Colonic mucosa (tissue), 4 donors: ENCODE results near the gene BRI3. TPM values are rescaled to one million over a fixed set of nuclear protein-coding genes. Genes with fewer than 3 reads are reported as not detected.

Source experiments
- DNase-seq: peaks from one replicate; pipeline ENCODE4 v3.0.0-alpha.2; 2020
- H3K27ac ChIP-seq: fragments of 200-600 bp; one replicate; pipeline ENCODE4 v1.8.0; 2021
- H3K27me3 ChIP-seq: fragments of 200-600 bp; one replicate; pipeline ENCODE4 v1.8.0; 2021
- H3K36me3 ChIP-seq: fragments of 200-600 bp; one replicate; pipeline ENCODE4 v1.8.0; 2021
- H3K4me1 ChIP-seq: fragments of 200-600 bp; one replicate; pipeline ENCODE4 v1.8.0; 2021; ENCODE audit warnings: mild to moderate bottlenecking
- H3K4me3 ChIP-seq: fragments of 200-600 bp; one replicate; pipeline ENCODE4 v1.8.0; 2021
- H3K9ac ChIP-seq, 2 donors: one replicate each; pipeline ENCODE4 v1.7.0; 2013; ENCODE audit warnings: control low read depth in 2 of 2, low read depth in 2 of 2, low read length in 2 of 2
- H3K9me3 ChIP-seq: fragments of 200-600 bp; one replicate; pipeline ENCODE4 v1.8.0; 2021
- intact Hi-C: fragments of 100-400 bp; cut with DNase I; formaldehyde crosslinking; loops from one replicate; pipeline ENCODE4 v1.14.1; 2022
- total RNA-seq, 2 donors: library from RNA; stranded (reverse); fragmentation: NEBNext Ultra II Directional in 1 of 2; extraction: Animal tissue kit (Norgen Biotek cat#: 25700) in 1 of 2; gene quantifications; one replicate each; pipeline ENCODE4 v1.2.1, GENCODE V29; 2021
- TF ChIP-seq, protein P1 (sequence below): fragments of 200-600 bp; IDR thresholded peaks from one replicate; pipeline ENCODE4 v1.8.0; 2022; ENCODE audit warnings: antibody characterized with exemption, mild to moderate bottlenecking
- donor health status: healthy.
- donor health status: DM: no; HTN: no; CAD: no.
- donor health status: DM: no; HTN: no; CAD: no.

Gene BRI3
- total RNA-seq, 2 donors from 2014 or later = 152 to 187 TPM

DNA sequence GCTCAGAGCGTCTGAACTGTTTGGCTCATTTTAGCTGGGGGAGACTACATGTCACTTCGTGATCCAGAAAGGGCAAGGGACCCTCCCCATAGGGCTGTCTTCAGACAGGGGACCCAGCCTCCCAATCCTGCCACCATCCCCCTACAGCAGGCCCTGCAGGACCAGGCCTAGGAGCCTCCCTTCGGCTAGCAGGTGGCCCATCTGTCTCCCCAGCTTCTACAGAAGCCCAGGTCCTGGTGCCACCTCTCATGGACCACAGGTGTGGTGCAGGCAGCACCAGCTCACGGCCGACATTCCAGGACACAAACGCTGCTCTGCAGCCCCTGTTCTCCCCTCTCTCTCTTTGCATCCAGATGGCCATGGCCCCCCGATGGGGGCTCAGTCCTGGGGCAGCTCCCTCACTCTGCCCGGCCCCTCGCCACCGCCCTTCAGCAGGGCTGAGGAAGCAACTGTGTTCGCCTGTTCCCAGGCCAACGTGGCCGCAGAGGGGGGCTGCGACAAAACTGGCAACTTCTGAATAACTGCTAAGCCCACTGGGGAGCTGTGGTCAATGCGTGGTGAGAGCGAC is 39.7 kb upstream of the BRI3 start:
- no peaks in the 10 kb centered on the region for H3K36me3 ChIP-seq
- H3K4me3 ChIP-seq = no peak overlapping the region
- H3K4me1 ChIP-seq = no peaks in the 10 kb centered on the region
- H3K9ac ChIP-seq = no peak overlapping the region
- no peak for DNase-seq
- no peak overlapping the region for H3K27ac ChIP-seq
- intact Hi-C loops = no loop called here
- H3K9me3 ChIP-seq = no peaks in the 10 kb centered on the region
- TF ChIP-seq, protein P1, sequence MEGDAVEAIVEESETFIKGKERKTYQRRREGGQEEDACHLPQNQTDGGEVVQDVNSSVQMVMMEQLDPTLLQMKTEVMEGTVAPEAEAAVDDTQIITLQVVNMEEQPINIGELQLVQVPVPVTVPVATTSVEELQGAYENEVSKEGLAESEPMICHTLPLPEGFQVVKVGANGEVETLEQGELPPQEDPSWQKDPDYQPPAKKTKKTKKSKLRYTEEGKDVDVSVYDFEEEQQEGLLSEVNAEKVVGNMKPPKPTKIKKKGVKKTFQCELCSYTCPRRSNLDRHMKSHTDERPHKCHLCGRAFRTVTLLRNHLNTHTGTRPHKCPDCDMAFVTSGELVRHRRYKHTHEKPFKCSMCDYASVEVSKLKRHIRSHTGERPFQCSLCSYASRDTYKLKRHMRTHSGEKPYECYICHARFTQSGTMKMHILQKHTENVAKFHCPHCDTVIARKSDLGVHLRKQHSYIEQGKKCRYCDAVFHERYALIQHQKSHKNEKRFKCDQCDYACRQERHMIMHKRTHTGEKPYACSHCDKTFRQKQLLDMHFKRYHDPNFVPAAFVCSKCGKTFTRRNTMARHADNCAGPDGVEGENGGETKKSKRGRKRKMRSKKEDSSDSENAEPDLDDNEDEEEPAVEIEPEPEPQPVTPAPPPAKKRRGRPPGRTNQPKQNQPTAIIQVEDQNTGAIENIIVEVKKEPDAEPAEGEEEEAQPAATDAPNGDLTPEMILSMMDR = no peak
- no peaks in the 10 kb centered on the region for H3K27me3 ChIP-seq

DNA sequence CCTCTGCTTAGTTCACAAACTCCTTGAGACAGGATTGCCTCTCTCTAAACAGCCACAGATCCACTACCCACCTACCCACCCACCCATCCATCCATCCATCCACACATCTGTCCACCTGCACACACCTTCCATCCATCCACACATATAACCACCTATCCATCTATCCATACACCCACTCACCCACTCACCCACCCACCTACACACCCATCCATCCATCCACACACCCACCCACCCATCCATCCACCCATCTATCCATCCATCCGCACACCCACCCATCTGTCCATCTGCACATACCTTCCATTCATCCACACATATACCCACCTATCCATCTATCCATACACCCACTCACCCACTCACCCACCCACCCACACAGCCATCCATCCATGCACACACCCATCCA is 39.1 kb upstream of the BRI3 start:
- intact Hi-C loops = no loop called here
- H3K27me3 ChIP-seq = no peaks in the 10 kb centered on the region
- H3K36me3 ChIP-seq = no peaks in the 10 kb centered on the region
- DNase-seq = no peak
- no peak overlapping the region for H3K27ac ChIP-seq
- TF ChIP-seq, protein P1 = no peak
- H3K4me3 ChIP-seq = no peak overlapping the region
- no peaks in the 10 kb centered on the region for H3K9me3 ChIP-seq
- no peaks in the 10 kb centered on the region for H3K4me1 ChIP-seq
- no peak overlapping the region for H3K9ac ChIP-seq

DNA sequence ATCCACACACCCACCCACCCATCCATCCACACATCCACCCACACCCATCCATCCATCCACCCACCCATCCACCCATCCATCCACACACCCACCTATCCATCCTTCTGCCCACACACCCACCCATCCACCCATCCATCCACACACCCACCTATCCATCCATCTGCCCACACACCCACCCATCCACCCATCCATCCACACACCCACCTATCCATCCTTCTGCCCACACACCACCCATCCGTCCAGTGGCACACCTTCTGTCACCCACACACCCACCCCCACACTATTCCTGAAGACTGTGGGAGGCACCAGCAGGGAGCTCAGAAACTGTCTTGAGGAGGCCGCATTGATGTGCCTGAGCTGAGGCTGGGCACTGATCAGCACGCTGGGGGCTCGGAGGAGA is 38.6 kb upstream of the BRI3 start:
- Histone ChIP-seq H3K36me3 (no peaks in the 10 kb centered on the region), H3K9me3 (no peaks in the 10 kb centered on the region), H3K4me3 (no peak overlapping the region), H3K27ac (no peak overlapping the region), H3K4me1 (no peaks in the 10 kb centered on the region), H3K9ac (no peak overlapping the region), H3K27me3 (no peaks in the 10 kb centered on the region)
- no peak for DNase-seq
- TF ChIP-seq, protein P1 = no peak
- intact Hi-C loops = no loop called here

DNA sequence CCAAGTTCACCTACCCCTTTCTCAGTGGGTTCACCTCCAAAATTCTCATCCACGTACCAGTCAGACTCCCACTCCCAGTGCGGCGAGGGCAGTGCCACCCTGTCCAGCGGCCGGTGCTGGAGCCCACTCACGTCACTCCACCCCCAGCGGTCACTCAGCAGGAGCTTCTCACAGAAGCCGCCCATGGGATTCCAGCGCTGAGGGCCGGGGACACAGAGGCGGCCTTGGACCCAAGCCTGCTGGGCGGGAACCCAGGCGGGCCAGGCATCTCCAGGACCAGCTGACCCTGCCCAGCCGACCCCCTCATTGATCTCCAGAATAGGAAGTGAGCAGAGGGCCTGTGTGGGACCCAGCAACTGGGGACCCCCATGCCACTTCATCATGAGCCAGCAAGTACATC is 36.6 kb upstream of the BRI3 start:
- intact Hi-C loops = no loop called here
- TF ChIP-seq, protein P1 = no peak
- DNase-seq = no peak

DNA sequence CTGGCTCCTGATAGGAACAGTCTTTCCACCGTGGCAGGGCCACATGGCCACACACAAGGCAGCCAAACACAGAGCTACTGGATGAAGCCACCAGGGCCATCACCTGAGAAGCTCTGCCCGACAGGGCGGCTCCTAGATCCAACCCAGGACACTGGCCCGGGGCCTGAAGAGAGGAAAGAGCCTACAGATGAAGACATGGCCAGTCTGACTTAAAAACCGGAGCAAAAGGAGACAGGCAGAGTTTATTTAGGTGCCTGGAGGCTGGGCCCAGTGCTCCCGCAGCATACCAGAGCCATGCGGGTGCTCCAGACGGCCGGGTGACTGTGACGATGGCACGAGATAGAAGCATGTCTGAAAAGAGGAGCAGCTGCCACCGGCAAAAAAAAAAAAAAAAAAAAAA is 33.3 kb upstream of the BRI3 start:
- Histone ChIP-seq H3K27me3 (no peaks in the 10 kb centered on the region), H3K4me1 (peaks cover 5% of the 10 kb centered on the region), H3K9me3 (no peaks in the 10 kb centered on the region), H3K36me3 (no peaks in the 10 kb centered on the region), H3K4me3 (no peak overlapping the region), H3K9ac (no peak overlapping the region), H3K27ac (no peak overlapping the region)
- intact Hi-C loops = no loop called here
- no peak for DNase-seq
- TF ChIP-seq, protein P1 = no peak

More for the DNA sequence above, 36.6 kb upstream of the BRI3 start:
- no peak overlapping the region for H3K4me3 ChIP-seq
- no peaks in the 10 kb centered on the region for H3K36me3 ChIP-seq
- H3K27me3 ChIP-seq = no peaks in the 10 kb centered on the region
- H3K4me1 ChIP-seq = no peaks in the 10 kb centered on the region
- no peak overlapping the region for H3K27ac ChIP-seq
- H3K9ac ChIP-seq = no peak overlapping the region
- no peaks in the 10 kb centered on the region for H3K9me3 ChIP-seq

DNA sequence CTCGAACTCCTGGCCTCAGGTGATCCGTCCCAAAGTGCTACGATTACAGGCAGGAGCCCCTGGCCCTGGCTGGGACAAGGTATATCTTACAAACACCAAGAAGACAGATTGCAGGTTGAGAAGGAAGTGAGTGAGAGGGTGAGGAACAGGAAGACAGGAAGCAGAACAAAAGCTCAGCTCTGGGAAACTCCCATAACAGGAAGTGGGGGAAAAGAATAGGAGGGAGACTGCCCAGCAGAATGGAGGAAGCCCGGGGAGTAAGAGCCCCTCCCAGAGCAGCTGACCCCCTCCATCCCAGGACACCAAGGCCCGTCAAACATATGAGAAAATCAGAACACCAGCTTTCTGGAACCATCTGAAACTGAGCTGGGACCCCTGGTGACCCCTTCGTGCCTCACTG is 32.4 kb upstream of the BRI3 start:
- DNase-seq = no peak
- Histone ChIP-seq H3K9me3 (no peaks in the 10 kb centered on the region), H3K27ac (no peak overlapping the region), H3K4me3 (no peak overlapping the region), H3K36me3 (no peaks in the 10 kb centered on the region), H3K9ac (no peak overlapping the region), H3K4me1 (peaks cover 8% of the 10 kb centered on the region), H3K27me3 (no peaks in the 10 kb centered on the region)
- intact Hi-C loops = no loop called here
- TF ChIP-seq, protein P1 = no peak
